ENCODE results near the gene SPPL2A. TPM values are rescaled to one million over a fixed set of nuclear protein-coding genes. Genes with fewer than 3 reads are reported as not detected.

Gene SPPL2A
- total RNA-seq, 1 donor from 2014 or later: 55.0 TPM

- H3K9me3 Mint-ChIP-seq: no peaks in the 10 kb centered on the region
- peaks cover 12% of the 10 kb centered on the region for H3K4me1 Mint-ChIP-seq
- H3K27ac Mint-ChIP-seq (ENCODE audit: unreplicated experiment): no peak overlapping the region
- no peak for DNase-seq (ENCODE audit: low read depth, low spot score)
- no peak overlapping the region for H3K4me3 Mint-ChIP-seq
- TF ChIP-seq CTCF (conservative IDR thresholded peaks at IDR 0.05): no peak
- H3K27me3 Mint-ChIP-seq (ENCODE audit: low read depth): no peaks in the 10 kb centered on the region
- no peaks in the 10 kb centered on the region for H3K36me3 Mint-ChIP-seq (ENCODE audit: low read depth)
These were observed 15.2 kb downstream of the SPPL2A start for GRCh38 chr15:50750227-50750705.

- no peak overlapping the region for H3K4me3 Mint-ChIP-seq
- H3K27ac Mint-ChIP-seq (ENCODE audit: unreplicated experiment): no peak overlapping the region
- DNase-seq (ENCODE audit: low read depth, low spot score): no peak
- no peak for TF ChIP-seq CTCF (conservative IDR thresholded peaks at IDR 0.05)
- H3K4me1 Mint-ChIP-seq: peaks cover 5% of the 10 kb centered on the region
- no peaks in the 10 kb centered on the region for H3K27me3 Mint-ChIP-seq (ENCODE audit: low read depth)
- H3K36me3 Mint-ChIP-seq (ENCODE audit: low read depth): no peaks in the 10 kb centered on the region
- no peaks in the 10 kb centered on the region for H3K9me3 Mint-ChIP-seq
These were observed 18.0 kb downstream of the SPPL2A start for GRCh38 chr15:50747523-50747922.

- no peak for DNase-seq (ENCODE audit: low read depth, low spot score)
- Mint-ChIP-seq H3K9me3 (no peaks in the 10 kb centered on the region), H3K4me3 (no peak overlapping the region), H3K4me1 (no peaks in the 10 kb centered on the region), H3K36me3 (ENCODE audit: low read depth) (no peaks in the 10 kb centered on the region), H3K27me3 (ENCODE audit: low read depth) (no peaks in the 10 kb centered on the region), H3K27ac (ENCODE audit: unreplicated experiment) (no peak overlapping the region)
- TF ChIP-seq CTCF (conservative IDR thresholded peaks at IDR 0.05): no peak
These were observed 20.9 kb downstream of the SPPL2A start for GRCh38 chr15:50744601-50745000.

GRCh38 chr15:50740955-50741354, 24.6 kb downstream of the SPPL2A start:
- Mint-ChIP-seq H3K4me3 (no peak overlapping the region), H3K36me3 (ENCODE audit: low read depth) (peaks cover 3% of the 10 kb centered on the region)

GRCh38 chr15:50736823-50737222, 28.7 kb downstream of the SPPL2A start:
- DNase-seq (ENCODE audit: low read depth, low spot score): no peak
- Mint-ChIP-seq H3K9me3 (no peaks in the 10 kb centered on the region), H3K4me3 (no peak overlapping the region), H3K27ac (ENCODE audit: unreplicated experiment) (no peak overlapping the region), H3K4me1 (no peaks in the 10 kb centered on the region), H3K36me3 (ENCODE audit: low read depth) (peaks cover 15% of the 10 kb centered on the region), H3K27me3 (ENCODE audit: low read depth) (no peaks in the 10 kb centered on the region)
- no peak for TF ChIP-seq CTCF (conservative IDR thresholded peaks at IDR 0.05)

More at GRCh38 chr15:50740955-50741354, 24.6 kb downstream of the SPPL2A start:
- TF ChIP-seq CTCF (conservative IDR thresholded peaks at IDR 0.05): no peak
- DNase-seq (ENCODE audit: low read depth, low spot score): no peak
- Mint-ChIP-seq H3K27me3 (ENCODE audit: low read depth) (no peaks in the 10 kb centered on the region), H3K9me3 (no peaks in the 10 kb centered on the region), H3K27ac (ENCODE audit: unreplicated experiment) (no peak overlapping the region), H3K4me1 (no peaks in the 10 kb centered on the region)

- H3K4me1 Mint-ChIP-seq: no peaks in the 10 kb centered on the region
- no peaks in the 10 kb centered on the region for H3K9me3 Mint-ChIP-seq
- H3K27me3 Mint-ChIP-seq (ENCODE audit: low read depth): no peaks in the 10 kb centered on the region
- DNase-seq (ENCODE audit: low read depth, low spot score): no peak
- no peak for TF ChIP-seq CTCF (conservative IDR thresholded peaks at IDR 0.05)
- H3K27ac Mint-ChIP-seq (ENCODE audit: unreplicated experiment): no peak overlapping the region
- peaks cover 15% of the 10 kb centered on the region for H3K36me3 Mint-ChIP-seq (ENCODE audit: low read depth)
- no peak overlapping the region for H3K4me3 Mint-ChIP-seq
These were observed 30.4 kb downstream of the SPPL2A start for GRCh38 chr15:50735156-50735555.
